ENCODE results near the gene TSPAN9.

Gene TSPAN9

DNA sequence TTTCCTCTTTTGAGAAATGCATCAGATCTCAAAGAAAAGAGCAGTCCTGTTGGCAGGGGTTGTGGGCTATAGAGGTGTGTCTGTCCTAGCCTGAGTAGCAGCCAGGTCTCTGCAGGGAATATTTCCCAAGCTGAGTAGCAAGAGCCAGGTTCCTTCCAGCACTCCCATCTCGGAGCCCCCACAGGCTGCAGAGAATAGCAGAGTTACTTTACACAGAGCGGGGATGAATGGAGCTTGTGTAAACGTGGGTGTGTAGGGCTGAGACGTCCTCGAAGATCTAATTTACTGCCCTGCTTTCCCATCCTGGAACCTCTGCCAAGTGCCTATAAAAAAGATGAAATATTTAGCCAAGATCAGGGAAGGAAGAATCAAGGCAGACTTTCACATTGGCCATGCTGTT lies 156.6 kb downstream of the TSPAN9 start:
- DNase-seq = no peak

DNA sequence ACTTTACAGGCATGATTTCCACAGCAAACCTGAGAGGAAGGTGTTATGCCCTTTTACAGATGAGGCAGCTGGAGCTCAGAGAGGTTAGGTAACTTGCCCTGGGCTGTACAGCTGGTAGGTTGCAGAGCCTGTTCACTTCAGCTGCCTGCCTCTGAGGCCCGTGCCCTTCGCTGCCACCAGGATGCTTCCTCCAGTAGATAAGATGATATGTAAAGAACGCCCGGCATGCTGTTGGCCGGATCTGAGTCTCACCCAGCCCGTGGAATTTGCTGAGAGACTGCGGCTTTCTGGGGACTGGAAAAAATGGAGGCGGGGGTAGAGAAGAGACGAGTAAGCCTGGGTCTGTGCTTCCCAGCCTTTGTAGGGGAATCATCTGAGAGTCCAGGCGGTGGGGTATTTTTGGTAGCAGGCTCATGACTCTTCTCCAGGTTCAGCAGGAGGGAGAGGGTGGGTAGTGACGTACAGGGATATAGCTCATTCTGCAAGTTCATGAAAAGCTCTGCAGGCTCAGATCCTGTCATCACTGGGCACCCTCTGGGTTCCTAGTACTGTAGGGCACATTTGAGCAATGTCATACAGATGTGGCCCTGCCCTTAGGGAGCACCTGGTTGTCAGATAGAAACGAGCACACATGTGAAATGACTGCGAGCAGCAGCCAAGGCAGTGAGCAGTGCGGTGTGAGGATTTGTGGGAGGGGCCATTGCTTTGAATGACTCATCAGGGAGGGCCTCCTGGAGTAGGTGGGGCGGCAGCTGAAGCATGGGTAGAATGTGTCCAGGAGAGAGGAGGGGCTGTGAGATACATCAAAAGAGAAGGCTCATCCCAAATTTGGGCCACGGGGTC lies 159.4 kb downstream of the TSPAN9 start:
- DNase-seq = peak; percentile 30

DNA sequence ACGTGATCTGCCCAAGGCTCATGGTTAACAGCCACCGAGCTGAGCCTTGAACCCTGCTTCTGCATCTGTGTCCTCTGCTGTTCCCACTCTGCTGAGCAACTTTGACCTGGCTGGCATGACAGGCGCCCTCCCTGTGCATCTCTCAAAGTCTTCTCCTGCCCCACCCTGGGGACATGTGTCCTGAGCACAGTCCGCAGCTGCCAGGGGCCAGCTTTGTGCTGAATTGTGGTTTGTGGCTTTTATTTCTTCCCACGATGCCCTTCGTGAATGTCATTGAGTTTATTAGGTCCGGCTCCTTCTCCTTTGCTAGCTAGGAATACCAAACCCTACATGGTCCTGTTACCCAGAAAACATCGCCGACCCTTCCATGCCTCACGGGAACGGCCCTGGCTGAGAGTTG lies 161.0 kb downstream of the TSPAN9 start:
- DNase-seq = no peak

DNA sequence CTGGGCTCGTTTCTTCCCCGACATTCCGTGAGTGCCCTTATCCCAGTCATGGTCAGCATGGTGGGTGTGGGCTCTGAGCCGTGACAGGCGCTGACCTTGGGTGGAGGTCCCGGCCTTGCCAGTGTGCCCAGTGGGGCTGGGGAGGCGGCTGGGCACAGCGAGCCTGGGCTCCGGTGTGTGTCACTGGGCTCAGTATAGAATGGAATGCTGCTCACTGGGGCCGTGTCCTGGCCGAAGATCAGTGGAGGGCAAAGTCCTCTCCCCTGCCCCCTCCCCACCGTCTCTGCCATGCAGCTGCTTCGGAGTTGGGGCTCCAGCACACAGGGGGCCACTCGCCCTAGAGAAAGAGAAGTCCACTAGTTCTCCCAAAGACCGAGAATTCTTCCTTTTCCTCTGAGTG lies 164.4 kb downstream of the TSPAN9 start:
- DNase-seq = no peak

DNA sequence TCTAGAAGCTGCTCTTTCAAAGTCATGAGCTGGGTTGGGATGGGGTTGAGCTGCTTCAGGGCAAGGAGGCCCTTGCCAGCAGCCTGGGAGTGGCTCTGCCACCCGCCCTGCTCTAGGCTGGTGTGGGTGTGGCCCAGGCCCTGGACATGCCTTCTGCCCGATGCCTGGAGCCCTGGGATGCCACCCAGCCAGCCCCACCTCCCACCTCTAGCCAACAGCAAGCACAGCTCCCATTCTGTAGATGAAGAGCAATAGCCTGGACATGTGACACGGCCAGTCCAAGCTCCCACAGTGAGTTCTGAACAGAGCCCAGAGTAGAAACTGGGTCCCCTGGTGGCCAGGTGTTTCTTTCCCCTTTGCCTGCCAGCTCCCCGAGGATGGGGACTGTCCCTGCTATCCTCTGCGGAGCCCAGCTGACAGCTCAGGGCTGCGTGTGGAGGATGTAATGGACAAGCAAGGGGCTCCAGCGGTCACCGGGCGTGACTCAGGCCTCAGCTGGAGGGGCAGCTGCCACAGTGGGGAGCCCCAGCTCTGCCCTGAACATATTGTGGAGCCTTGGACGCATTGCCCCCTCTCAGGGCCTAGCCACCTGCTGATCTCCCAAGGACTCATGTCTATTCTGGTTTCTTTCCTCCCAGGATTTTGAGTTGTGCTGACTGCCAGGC lies 165.2 kb downstream of the TSPAN9 start:
- no peak for DNase-seq

DNA sequence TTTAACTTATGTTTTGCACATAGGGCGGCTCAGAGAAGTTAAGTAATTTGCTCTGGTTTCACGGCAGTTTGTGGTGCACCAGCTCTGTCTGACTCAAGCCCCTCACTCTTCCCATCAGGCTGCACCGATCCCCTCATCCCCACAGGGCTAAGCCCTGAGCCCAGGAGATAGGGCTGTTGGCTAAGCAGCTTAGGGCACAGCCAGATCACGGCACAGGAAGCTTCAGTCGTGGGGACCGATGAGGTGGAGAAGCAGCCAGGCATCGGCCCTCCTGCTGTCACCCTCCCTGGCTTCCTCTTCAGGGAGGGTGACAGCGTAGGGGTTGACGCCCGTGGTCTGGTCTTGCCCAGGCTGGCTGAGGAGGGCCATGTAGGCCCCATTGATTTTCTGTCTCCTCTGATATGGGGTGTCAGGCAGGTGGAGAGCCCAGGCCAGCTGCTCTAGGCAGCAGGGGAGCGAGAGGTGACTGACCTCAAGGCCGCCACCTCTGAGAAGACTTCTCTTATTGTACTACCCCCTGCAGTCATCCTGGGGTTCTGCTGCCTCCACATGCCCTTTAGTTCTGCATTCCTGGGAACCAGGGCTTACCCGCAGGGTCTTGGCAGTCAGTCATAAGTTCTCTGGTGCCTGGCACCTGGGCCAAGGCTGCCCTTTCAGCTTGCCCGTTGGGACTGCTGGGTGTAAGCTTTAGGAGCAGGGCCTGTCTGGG lies 166.4 kb downstream of the TSPAN9 start:
- DNase-seq = no peak

DNA sequence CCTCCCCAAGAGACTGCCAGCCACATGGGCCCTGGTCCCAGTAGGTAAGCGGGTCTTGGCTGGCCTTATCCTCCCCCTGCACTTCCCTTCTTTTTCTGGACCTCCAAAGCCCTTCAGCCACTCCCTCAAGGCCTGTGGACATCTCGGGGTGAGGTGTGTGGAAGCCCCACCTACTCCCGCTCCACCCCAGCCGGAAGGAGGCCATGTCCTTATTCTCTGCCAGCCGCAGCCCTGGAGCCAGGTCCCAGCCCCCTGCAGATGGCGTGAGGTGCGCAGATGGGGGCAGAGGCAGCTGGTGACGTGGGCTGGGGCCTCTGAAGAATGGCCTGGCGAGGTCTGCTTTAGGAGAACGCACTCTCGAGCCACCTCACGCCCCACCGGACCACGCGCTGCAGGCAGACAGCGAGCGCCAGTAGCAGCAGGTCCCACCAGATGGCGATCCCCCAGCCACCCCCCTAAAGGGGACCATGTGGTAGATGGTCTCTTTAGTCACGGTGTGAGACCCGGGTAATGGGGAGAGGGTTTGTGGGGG lies 167.1 kb downstream of the TSPAN9 start:
- no peak for DNase-seq

DNA sequence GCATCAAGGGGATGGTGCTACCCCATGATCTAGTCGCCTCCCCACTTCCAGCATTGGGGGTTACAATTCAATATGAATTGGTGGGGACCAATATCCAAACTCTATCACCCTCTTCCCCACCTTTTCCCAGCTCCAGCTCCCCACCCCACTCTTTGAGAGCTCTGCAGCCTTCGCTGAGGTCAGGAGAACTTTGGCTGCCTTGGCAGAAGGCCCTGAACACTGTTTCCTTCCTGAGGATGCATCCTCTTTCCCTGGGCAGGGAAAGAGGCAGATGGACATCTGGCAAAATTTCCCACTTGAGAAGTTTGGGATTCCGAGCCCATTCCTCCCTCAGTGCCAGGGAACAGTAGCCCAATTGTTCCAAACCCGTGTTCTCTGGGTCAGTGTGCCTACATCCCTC lies 169.1 kb downstream of the TSPAN9 start:
- no peak for DNase-seq

DNA sequence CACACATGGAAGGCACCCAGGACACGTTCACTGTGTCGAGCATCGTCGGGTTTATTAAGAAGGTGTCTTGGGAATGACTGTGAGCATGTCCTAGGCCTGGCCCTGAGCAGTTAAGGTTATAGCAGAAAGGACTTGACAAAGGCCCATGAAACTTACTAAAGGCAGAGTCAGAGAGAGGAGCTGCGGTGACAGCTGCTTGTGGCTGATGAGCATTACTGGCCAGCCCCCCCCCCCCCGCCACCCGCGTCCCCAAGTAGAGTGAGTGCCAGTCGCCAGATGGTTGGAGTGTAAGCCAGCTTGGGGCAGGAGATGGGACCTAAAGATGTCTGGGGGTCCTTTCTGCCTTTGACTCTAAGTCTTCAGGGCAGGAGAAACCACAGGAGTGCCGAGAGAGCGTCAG lies 169.9 kb downstream of the TSPAN9 start:
- no peak for DNase-seq

DNA sequence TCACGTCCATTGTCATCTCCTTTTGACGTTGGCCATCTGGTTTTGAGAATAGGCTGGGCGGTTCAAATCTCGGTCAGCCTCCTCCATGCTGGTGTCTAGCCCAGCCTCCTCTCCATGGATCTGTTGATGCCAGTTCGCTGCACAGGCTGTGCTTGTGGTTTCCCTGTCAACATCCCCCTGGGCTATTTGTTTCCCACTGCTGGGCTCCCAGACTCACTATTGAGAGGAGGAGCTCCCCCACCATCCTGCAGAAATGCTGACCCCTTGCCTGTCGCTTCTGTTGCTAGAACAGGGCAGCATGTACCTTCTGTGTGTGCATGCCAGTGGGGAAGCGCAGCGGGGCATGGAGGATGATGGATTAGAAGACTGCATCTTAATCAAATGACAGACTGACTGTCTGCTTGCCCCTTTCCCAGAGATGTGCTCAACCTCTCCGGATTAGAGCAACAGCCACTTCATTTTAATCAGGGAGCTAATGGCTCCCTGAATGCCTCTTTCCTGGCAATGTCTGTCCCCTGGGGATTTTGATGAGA lies 170.5 kb downstream of the TSPAN9 start:
- no peak for DNase-seq

DNA sequence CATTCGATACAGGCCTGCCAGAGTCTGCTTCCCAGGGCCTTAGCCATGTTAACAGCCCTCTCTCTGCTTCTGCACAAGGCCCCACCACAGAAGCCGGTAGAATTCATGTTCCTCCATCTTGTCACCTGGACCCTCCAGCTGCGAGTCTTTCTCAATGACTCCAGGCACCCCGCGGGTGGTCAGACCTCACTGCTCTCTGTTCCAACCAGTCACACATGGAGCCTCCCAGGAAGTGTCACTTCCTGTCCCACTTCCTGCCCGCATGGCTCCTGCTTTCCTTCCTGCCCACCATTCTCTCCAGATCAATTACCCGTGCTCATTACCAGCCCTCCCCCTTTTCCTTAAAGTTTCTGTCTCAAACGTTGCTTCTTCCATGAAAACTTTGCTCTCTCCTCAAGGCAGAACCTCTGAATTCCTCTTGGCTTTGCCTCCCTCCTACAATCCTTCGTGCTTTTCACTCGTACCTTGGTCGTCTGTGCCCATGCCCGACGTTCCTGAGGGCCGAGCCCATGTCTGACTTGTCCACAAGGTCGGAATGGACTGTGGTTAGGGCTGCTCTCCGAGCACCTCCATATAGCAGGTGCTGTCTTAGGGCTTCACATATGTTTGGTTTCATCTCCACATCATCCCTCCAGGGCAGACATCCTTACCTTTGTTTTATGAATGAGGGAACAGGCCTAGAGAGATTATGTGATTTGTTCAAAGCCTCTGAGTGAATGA lies 172.1 kb downstream of the TSPAN9 start:
- DNase-seq = no peak

DNA sequence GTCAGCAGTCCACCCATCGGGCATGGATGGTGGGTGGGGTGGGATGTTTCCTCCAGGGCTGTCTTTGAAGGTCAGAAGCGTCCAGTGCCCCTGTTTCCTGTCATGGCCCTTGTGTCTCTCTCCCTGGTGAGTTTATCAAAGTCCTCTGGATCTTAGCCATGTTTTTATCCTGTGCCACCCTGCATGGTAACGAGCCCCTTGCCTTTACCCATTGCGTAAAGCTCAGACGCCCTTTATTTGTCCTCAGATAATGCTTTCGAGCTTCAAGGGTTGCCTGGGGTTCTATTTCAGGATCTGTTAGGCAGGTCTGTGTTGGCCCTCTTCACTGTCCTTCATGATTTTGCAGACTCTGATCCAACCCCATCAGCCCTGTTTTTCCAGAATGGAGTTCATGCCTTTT lies 172.9 kb downstream of the TSPAN9 start:
- DNase-seq = no peak

DNA sequence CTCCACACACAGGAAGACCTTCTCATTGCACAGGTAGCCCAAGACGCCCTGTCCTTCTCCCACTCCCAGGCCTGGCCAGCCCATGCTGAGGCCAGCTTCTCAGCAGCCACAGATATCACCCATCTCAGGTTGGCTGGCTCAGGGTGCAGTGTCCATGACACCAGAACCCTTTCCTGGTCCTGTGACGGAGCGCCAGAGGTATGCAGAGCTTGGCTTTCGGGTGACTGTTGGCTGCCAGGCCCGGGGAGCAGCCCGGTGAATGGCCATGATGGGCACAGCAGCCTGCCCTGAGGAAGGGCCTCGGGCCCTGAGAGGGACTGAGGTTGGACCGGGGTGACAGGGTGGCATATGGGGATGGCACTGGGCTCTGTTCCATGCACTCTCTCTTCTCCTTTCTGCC lies 173.4 kb downstream of the TSPAN9 start:
- DNase-seq = no peak

DNA sequence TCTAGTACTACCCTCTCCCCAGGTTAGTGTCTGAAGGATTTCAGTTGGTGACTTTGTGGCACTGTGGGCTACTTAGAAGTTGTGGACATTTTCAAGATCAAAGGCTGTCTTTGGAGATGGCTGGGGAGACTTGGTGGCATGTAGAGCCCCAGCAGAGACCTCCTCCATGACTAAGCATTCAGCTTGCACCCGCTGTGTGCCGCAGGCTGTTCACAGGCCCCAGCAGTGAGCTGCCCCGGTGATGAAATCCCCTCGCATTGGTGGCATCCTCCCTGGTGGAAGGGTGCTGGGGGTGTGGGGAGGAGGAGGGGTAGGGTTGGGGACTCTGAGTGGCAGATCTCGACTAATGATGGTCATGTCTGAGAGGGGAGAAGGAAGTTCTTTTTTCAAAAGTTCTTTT lies 173.9 kb downstream of the TSPAN9 start:
- no peak for DNase-seq

DNA sequence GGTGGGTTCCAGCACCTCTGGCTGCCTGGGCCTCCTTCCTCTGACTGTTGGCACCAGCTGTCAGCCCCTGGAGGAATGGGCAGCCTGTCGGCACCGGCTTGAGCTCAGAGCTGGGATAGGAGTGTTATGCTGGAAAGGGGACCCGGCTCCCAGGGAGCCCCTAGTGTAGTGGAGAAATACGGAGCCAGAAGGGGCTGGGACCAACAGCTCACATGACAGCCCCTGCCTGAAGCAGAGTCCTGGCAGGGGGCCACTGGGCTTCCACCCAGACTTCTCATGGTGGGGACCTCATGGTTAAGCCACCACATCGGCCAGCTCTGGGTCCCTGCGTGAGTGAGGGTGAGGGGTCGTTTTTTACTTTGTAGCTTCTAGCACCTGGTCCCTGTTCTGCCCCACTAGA lies 174.5 kb downstream of the TSPAN9 start:
- no peak for DNase-seq

DNA sequence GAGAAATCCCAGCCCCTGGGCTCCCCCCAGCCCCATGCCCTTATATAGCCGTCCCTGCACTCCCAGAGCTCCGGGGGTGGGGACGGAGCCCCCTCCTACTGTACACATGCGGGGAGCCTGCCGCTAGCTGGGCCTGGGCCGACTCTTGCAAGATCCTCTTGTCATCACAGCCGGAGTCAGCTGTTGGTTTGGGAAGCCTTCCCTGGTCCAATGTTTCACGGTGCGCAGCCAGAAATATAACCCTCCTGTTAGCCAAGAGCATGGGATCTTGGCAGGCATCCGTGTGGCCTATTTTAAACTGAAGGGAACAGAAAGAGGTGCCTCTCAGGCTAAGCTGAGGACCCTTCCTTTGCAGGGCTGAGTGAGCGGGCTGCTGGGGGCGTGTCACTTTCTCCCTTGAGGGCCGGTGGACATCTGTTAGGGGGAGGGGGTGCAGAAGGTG lies 175.3 kb downstream of the TSPAN9 start:
- DNase-seq = no peak

DNA sequence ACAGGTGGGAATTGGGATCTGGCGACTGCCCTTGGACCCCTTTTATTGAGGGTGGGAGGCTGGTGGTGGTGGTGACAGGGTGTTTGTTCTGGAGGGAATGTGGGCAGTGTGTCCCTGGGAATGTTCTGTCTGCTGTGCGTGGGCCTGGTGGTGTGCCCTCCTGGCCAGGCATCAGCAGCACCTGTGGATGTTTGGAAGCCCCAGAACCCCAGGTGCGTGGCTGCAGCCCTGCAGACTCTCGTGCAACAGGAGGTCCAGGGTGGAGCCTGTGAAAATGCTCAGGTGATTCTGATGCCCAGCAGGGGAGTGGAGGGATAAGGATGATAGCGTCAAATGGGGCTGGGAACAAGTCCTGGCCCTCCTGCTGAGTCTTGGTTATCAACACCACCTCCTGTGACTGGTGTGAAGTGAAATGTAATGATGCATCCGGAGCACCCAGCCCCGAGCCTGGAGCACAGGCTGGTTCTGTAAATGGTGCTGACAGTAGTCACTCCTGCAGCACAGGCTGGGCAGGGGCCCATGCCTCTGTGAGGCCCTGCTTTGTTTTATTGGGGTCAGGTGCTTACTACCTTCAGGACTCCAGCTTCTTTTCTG lies 176.6 kb downstream of the TSPAN9 start:
- DNase-seq = no peak

DNA sequence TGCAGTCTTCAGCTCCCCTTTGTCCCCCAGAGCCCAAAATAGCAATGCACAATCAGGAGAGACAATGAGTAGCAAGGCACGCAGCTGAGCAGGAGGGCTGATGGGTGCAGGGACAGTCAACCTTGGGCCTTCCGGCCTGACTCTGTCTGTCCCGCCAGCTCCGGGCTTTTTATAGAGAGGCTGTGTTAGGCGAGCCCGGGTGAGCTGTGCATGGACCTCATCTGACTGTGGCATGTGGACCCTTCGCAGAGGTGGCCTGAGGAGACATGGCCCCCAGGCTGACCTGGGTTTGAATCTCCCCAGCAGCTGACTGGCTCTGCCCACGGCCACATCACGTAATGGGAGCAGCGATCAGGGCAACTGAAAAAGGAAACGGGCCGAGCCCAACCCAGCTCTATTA lies 177.9 kb downstream of the TSPAN9 start:
- DNase-seq = no peak

DNA sequence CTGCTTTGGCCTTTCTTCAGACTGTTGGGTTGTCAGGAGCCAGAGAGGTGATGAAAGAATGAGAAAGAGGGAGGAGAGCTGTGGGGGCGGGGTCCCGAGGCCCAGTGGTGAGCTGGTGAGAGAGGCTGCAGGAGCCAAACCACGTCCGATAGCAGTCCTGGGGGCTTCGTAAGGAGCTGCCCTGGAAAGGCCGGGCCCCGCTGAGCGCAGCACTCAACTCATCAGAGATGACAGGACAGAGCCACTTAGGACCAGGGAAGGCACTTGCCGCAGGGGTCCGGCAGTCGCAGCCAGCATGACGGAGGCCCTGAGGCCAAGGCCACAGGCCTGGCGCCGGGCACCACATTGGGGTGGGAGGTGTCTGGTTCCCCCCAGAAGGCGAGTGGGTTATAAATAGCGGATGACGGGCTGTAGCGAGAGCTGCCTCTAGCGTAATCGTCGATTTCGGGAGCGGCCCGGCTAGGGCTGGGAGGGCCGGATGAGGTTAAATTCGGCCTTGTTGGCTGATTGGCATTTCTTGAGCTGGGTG lies 179.0 kb downstream of the TSPAN9 start:
- no peak for DNase-seq

DNA sequence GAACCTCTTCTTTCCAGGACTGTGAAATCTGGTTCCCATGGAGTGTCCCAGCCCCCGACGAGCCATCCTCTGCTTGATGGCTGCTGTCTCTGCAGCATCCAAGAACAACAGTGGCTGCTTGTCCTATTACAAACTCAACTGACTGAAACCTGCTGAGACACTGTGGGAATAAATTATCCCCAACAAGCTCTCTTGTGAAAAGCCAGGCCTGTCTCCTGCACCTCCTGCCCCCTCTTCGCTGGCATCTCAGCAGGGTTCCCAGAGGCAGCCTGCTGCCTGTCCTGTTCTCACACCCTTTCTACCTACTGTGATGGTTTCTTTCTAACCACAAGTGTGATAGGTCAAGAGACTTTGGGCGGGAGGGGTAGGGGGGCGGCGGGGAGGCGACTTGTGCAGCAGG lies 180.2 kb downstream of the TSPAN9 start:
- no peak for DNase-seq

DNA sequence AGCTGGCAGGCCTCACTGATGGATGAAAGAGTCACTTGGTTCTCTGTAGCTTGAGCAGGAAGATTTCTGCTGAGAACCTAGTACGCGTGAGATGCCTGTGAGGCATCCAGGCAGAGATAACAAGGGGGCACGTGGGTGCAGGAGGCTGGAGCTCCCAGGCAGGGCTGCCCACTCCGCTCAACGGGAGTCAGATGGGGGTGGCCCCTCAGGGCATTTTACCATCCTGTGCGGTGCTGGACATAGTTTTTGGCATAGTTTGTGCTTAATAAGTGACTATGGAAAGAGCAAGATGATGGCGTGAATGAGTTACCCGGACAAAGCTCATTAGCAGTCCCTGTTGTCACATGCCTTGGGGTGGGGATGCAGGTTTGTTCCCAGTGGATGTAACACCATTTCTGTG lies 182.8 kb downstream of the TSPAN9 start:
- DNase-seq = no peak

DNA sequence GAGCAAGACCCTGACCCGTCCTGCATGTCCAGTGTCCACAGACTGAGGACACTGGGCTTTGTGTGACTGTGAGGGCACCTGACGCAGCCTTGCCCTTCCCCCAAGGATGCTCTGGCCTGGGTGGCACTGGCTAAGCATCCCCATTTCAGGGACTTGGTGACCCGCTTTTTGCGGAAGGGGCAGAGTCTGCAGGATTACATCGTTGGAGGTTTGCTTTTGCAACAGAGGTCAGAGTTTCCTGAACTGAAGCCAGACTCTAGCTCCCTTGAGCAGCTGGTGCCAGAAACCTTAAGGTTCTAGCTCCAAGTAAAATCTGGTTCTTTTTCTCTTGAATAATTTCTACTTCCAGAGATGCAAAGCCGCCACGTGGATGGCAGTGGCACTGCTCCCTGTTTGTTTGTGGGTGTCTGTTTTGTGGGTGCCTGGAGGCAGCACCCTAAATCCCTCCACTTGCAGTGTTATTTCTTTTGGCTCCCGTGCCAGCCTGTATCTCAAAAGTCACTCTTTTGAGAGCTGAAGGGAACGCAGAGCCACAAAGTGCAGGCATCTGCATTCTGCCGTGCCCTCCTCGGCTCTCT lies 184.7 kb downstream of the TSPAN9 start:
- no peak for DNase-seq

All from stimulated activated CD8-positive, alpha-beta memory T cell treated with anti-CD3 and anti-CD28 coated beads, Interleukin-4, amount 100 ng/mL, for 48 hours (primary cell).